Stimulated activated memory B cell treated with anti-CD40 and anti-IgM and Interleukin-4, amounts not matched to agents 10 μg/mL and 1 μg/mL and 100 μg/mL, for 72 hours (primary cell): Measurements from ENCODE around the gene KLC4.
"Not testable (repeated sequence)": the region's sequence is repeated elsewhere in the genome, so short reads cannot be mapped to it uniquely, and the experiment has no call there.

Source experiments
- ATAC-seq: fragments of 150-1000 bp; cut with Tn5 transposase; 2 replicates; pipeline ENCODE4 v1.10.0; 2021
- H3K27ac Mint-ChIP-seq: one replicate; pipeline ENCODE4 v1.8.0; 2022; ENCODE audit warnings: mild to moderate bottlenecking, mixed read lengths
- H3K27me3 Mint-ChIP-seq: one replicate; pipeline ENCODE4 v1.8.0; 2022; ENCODE audit warnings: mixed read lengths
- H3K36me3 Mint-ChIP-seq: one replicate; pipeline ENCODE4 v1.8.0; 2022; ENCODE audit warnings: mixed read lengths
- H3K4me1 Mint-ChIP-seq: one replicate; pipeline ENCODE4 v1.8.0; 2022; ENCODE audit warnings: mixed read lengths
- H3K4me3 Mint-ChIP-seq: one replicate; pipeline ENCODE4 v1.8.0; 2022; ENCODE audit warnings: mild to moderate bottlenecking, moderate library complexity, mixed read lengths
- H3K9me3 Mint-ChIP-seq: one replicate; pipeline ENCODE4 v1.8.0; 2022; ENCODE audit warnings: mixed read lengths

KLC4 gene

GRCh38 chr6:43091436-43091991 is 32.1 kb downstream of the KLC4 start:
- Mint-ChIP-seq H3K9me3 (no peaks in the 10 kb centered on the region), H3K27me3 (peaks cover 9% of the 10 kb centered on the region), H3K4me3 (no peak overlapping the region), H3K4me1 (peaks cover 7% of the 10 kb centered on the region), H3K27ac (no peak overlapping the region), H3K36me3 (no peaks in the 10 kb centered on the region)
- ATAC-seq: no peak

- peaks cover 5% of the 10 kb centered on the region for H3K27me3 Mint-ChIP-seq
- no peak for ATAC-seq
- no peaks in the 10 kb centered on the region for H3K9me3 Mint-ChIP-seq
- H3K27ac Mint-ChIP-seq: no peak overlapping the region
- no peak overlapping the region for H3K4me3 Mint-ChIP-seq
- no peaks in the 10 kb centered on the region for H3K36me3 Mint-ChIP-seq
- peaks cover 7% of the 10 kb centered on the region for H3K4me1 Mint-ChIP-seq
Measured at GRCh38 chr6:43092635-43093034, 33.2 kb downstream of the KLC4 start.

- ATAC-seq: no peak
- peaks cover 7% of the 10 kb centered on the region for H3K4me1 Mint-ChIP-seq
- no peaks in the 10 kb centered on the region for H3K9me3 Mint-ChIP-seq
- H3K4me3 Mint-ChIP-seq: no peak overlapping the region
- no peaks in the 10 kb centered on the region for H3K27me3 Mint-ChIP-seq
- no peak overlapping the region for H3K27ac Mint-ChIP-seq
- no peaks in the 10 kb centered on the region for H3K36me3 Mint-ChIP-seq
Measured at GRCh38 chr6:43093436-43094289, 34.2 kb downstream of the KLC4 start.

GRCh38 chr6:43095939-43096338 is 36.5 kb downstream of the KLC4 start:
- Mint-ChIP-seq H3K27me3 (no peaks in the 10 kb centered on the region), H3K4me3 (no peak overlapping the region), H3K9me3 (no peaks in the 10 kb centered on the region), H3K36me3 (no peaks in the 10 kb centered on the region), H3K27ac (no peak overlapping the region), H3K4me1 (peaks cover 7% of the 10 kb centered on the region)
- no peak for ATAC-seq

- ATAC-seq: no peak
- no peaks in the 10 kb centered on the region for H3K36me3 Mint-ChIP-seq
- no peaks in the 10 kb centered on the region for H3K9me3 Mint-ChIP-seq
- peaks cover 7% of the 10 kb centered on the region for H3K4me1 Mint-ChIP-seq
- H3K27ac Mint-ChIP-seq: no peak overlapping the region
- no peaks in the 10 kb centered on the region for H3K27me3 Mint-ChIP-seq
- H3K4me3 Mint-ChIP-seq: no peak overlapping the region
Measured at GRCh38 chr6:43096451-43097097, 37.1 kb downstream of the KLC4 start.

- no peak overlapping the region for H3K4me3 Mint-ChIP-seq
- no peak overlapping the region for H3K27ac Mint-ChIP-seq
- H3K4me1 Mint-ChIP-seq: peaks cover 7% of the 10 kb centered on the region
- ATAC-seq: no peak
- H3K27me3 Mint-ChIP-seq: no peaks in the 10 kb centered on the region
- H3K9me3 Mint-ChIP-seq: no peaks in the 10 kb centered on the region
- H3K36me3 Mint-ChIP-seq: no peaks in the 10 kb centered on the region
Measured at GRCh38 chr6:43097098-43097489, 37.7 kb downstream of the KLC4 start.

- ATAC-seq: no peak
- Mint-ChIP-seq H3K27ac (no peak overlapping the region), H3K36me3 (no peaks in the 10 kb centered on the region), H3K4me3 (no peak overlapping the region), H3K4me1 (peaks cover 7% of the 10 kb centered on the region), H3K27me3 (no peaks in the 10 kb centered on the region), H3K9me3 (no peaks in the 10 kb centered on the region)
Measured at GRCh38 chr6:43097502-43097901, 38.1 kb downstream of the KLC4 start.

- Mint-ChIP-seq H3K27ac (no peak overlapping the region), H3K4me3 (no peak overlapping the region), H3K36me3 (no peaks in the 10 kb centered on the region), H3K9me3 (no peaks in the 10 kb centered on the region), H3K4me1 (no peaks in the 10 kb centered on the region), H3K27me3 (no peaks in the 10 kb centered on the region)
- no peak for ATAC-seq
Measured at GRCh38 chr6:43101497-43101896, 42.1 kb downstream of the KLC4 start.

GRCh38 chr6:43103253-43103876 is 43.9 kb downstream of the KLC4 start:
- no peak overlapping the region for H3K27ac Mint-ChIP-seq
- no peak overlapping the region for H3K4me3 Mint-ChIP-seq
- no peaks in the 10 kb centered on the region for H3K4me1 Mint-ChIP-seq
- H3K36me3 Mint-ChIP-seq: no peaks in the 10 kb centered on the region
- H3K27me3 Mint-ChIP-seq: no peaks in the 10 kb centered on the region
- no peaks in the 10 kb centered on the region for H3K9me3 Mint-ChIP-seq
- ATAC-seq: no peak

- no peaks in the 10 kb centered on the region for H3K4me1 Mint-ChIP-seq
- ATAC-seq: no peak
- no peaks in the 10 kb centered on the region for H3K9me3 Mint-ChIP-seq
- H3K4me3 Mint-ChIP-seq: no peak overlapping the region
- H3K27ac Mint-ChIP-seq: no peak overlapping the region
- H3K27me3 Mint-ChIP-seq: no peaks in the 10 kb centered on the region
- H3K36me3 Mint-ChIP-seq: no peaks in the 10 kb centered on the region
Measured at GRCh38 chr6:43105538-43106222, 46.2 kb downstream of the KLC4 start.

- H3K36me3 Mint-ChIP-seq: no peaks in the 10 kb centered on the region
- no peaks in the 10 kb centered on the region for H3K27me3 Mint-ChIP-seq
- H3K9me3 Mint-ChIP-seq: no peaks in the 10 kb centered on the region
- no peak overlapping the region for H3K4me3 Mint-ChIP-seq
- H3K27ac Mint-ChIP-seq: no peak overlapping the region
- no peaks in the 10 kb centered on the region for H3K4me1 Mint-ChIP-seq
- ATAC-seq: no peak
Measured at GRCh38 chr6:43107344-43108062, 48.1 kb downstream of the KLC4 start.

- H3K9me3 Mint-ChIP-seq: no peaks in the 10 kb centered on the region
- ATAC-seq: peak; percentile 20
- H3K4me3 Mint-ChIP-seq: no peak overlapping the region
- no peak overlapping the region for H3K27ac Mint-ChIP-seq
- no peaks in the 10 kb centered on the region for H3K27me3 Mint-ChIP-seq
- H3K4me1 Mint-ChIP-seq: no peaks in the 10 kb centered on the region
- H3K36me3 Mint-ChIP-seq: no peaks in the 10 kb centered on the region
Measured at GRCh38 chr6:43113431-43114260, 54.2 kb downstream of the KLC4 start.

GRCh38 chr6:43115365-43115764 is 55.9 kb downstream of the KLC4 start:
- Mint-ChIP-seq H3K27me3 (peaks cover 13% of the 10 kb centered on the region), H3K36me3 (no peaks in the 10 kb centered on the region), H3K4me1 (no peaks in the 10 kb centered on the region), H3K4me3 (no peak overlapping the region), H3K27ac (no peak overlapping the region), H3K9me3 (no peaks in the 10 kb centered on the region)
- ATAC-seq: no peak

GRCh38 chr6:43117466-43117865 is 58.0 kb downstream of the KLC4 start:
- not testable (repeated sequence) for H3K27ac Mint-ChIP-seq, H3K4me3 Mint-ChIP-seq, ATAC-seq, H3K4me1 Mint-ChIP-seq, H3K36me3 Mint-ChIP-seq, H3K9me3 Mint-ChIP-seq
- peaks cover 13% of the 10 kb centered on the region for H3K27me3 Mint-ChIP-seq
